Measurements from ENCODE around the gene YOD1. TPM values are rescaled to one million over a fixed set of nuclear protein-coding genes. Genes with fewer than 3 reads are reported as not detected.

The YOD1 gene
- total and polyA plus RNA-seq, 10 of the 15 experiments (the other 5 are each of a cell fraction or from before 2014, with no cell fraction given): 2.1 to 7.9 (median 5.0) TPM

DNA sequence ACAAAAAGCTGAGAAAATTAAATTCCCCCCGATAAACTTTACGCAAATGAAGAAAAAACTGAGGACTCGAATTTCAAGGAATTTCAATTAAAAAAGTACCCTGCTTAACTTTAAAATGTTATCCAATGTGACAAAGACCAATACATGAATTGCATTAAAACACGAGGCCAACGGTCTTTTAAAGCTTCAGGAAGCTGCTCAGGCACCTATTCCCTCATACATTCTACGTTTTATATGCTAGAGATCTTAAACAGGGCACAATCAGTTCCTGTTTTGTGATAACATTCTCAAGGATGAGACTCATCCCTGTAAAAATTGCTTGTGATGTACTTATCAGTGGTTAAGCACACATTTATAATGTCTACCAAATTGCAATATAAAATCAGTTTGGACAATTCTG lies 3.0 kb downstream of the YOD1 start (continued):
- TF ChIP-seq, protein P1, sequence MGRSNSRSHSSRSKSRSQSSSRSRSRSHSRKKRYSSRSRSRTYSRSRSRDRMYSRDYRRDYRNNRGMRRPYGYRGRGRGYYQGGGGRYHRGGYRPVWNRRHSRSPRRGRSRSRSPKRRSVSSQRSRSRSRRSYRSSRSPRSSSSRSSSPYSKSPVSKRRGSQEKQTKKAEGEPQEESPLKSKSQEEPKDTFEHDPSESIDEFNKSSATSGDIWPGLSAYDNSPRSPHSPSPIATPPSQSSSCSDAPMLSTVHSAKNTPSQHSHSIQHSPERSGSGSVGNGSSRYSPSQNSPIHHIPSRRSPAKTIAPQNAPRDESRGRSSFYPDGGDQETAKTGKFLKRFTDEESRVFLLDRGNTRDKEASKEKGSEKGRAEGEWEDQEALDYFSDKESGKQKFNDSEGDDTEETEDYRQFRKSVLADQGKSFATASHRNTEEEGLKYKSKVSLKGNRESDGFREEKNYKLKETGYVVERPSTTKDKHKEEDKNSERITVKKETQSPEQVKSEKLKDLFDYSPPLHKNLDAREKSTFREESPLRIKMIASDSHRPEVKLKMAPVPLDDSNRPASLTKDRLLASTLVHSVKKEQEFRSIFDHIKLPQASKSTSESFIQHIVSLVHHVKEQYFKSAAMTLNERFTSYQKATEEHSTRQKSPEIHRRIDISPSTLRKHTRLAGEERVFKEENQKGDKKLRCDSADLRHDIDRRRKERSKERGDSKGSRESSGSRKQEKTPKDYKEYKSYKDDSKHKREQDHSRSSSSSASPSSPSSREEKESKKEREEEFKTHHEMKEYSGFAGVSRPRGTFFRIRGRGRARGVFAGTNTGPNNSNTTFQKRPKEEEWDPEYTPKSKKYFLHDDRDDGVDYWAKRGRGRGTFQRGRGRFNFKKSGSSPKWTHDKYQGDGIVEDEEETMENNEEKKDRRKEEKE (IDR thresholded peaks at IDR 0.05): no peak
- TF ChIP-seq PML (IDR thresholded peaks at IDR 0.05; ENCODE audit: low read length): no peak
- no peak for TF ChIP-seq LARP7 (IDR thresholded peaks at IDR 0.05)
- no peak for TF ChIP-seq KLF5 (IDR thresholded peaks at IDR 0.05; ENCODE audit: partially characterized antibody)
- TF ChIP-seq SP1 (IDR thresholded peaks at IDR 0.05; ENCODE audit: low read depth, low read length): no peak
- no peak for TF ChIP-seq CBX5 (IDR thresholded peaks at IDR 0.05; ENCODE audit: low read depth)

DNA sequence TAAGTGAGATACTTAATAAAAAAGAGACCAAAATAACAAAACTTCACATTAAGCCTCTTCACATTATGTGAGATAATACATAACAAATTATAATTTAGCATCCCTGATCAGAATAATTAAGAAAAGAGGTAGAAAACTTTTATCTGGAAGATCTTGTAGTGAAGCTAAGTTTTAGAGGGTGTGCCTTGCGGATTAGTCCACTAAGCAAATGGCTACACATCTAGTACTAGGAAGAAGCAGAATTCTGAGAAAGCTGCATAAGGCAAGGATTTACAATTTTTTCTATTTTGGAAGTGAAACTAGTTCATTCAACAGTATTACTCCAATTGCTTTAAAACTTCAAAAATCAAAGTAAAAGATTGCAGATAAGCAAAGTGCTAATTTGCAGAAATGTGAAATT lies 3.5 kb downstream of the YOD1 start:
- peak overlapping the region; percentile 3; the same call in 1 of the 2 replicates for H3K4me2 ChIP-seq (ENCODE audit: control insufficient read depth, insufficient read depth)
- no peak overlapping the region for H3K27ac ChIP-seq (ENCODE audit: control insufficient read depth, insufficient read depth)
- H3K36me3 ChIP-seq (ENCODE audit: control insufficient read depth in 2 of 2, insufficient read depth in 2 of 2, low read length in 1 of 2): peaks cover 0 to 8% of the 10 kb centered on the region in 2 experiments; a peak in 2 of 4 replicates
- WGBS (ENCODE audit: insufficient coverage, insufficient replicate concordance, low lambda C conversion rate, missing lambda C conversion rate): 100% methylated on average over 1 of the region's 1 CpG
- FAIRE-seq: no peak
- SMC1A ChIA-PET (ENCODE audit: uncharacterized antibody, unreplicated experiment): interaction anchor here (0.7 to 7.1 kb wide), 14 partner anchors 8 to 452 kb away, joined by 3 to 66 read pairs (median 4); partner anchors contain the start of gene C1orf116
- intact Hi-C loops (cut with micrococcal nuclease; ENCODE audit: unreplicated experiment): no loop called here
- in situ Hi-C loops (cut with MboI): no loop called here
- no peak overlapping the region for H3K9ac ChIP-seq (ENCODE audit: control insufficient read depth, insufficient read depth, low read length)
- H3K4me1 ChIP-seq (ENCODE audit: control insufficient read depth, insufficient read depth, low read length): peaks cover 11% of the 10 kb centered on the region
- no peak overlapping the region for H2AFZ ChIP-seq (ENCODE audit: control insufficient read depth, low read depth, low read length)
- no peak overlapping the region for H3K4me3 ChIP-seq
- DNase-seq (ENCODE audit: low read depth, low spot score): no peak
- CTCF ChIA-PET: interaction anchor here (0.6 to 9.2 kb wide), 14 partner anchors 10 to 452 kb away, joined by 3 to 131 read pairs (median 8); no protein-coding TSS in a partner anchor
- no peaks in the 10 kb centered on the region for H3K27me3 ChIP-seq (replicated peaks in 1 of 2; ENCODE audit: control insufficient read depth in 2 of 2, insufficient read depth in 2 of 2, low read length in 1 of 2)
- POLR2A ChIA-PET: no interaction called here
- H4K20me1 ChIP-seq (ENCODE audit: control insufficient read depth, insufficient read depth): no peaks in the 10 kb centered on the region
- no peaks in the 10 kb centered on the region; the same call in 2 of the 3 replicates for H3K9me3 ChIP-seq (replicated peaks; ENCODE audit: control insufficient read depth, insufficient read depth, low read length)
- no peak for ATAC-seq
- peaks cover 29% of the 10 kb centered on the region for H3K79me2 ChIP-seq (ENCODE audit: control insufficient read depth, insufficient read depth, low read length)
- RAD21 ChIA-PET (ENCODE audit: unreplicated experiment): interaction anchor here (0.9 to 2.3 kb wide), 6 partner anchors 28 to 451 kb away, joined by 3 to 10 read pairs (median 4); no protein-coding TSS in a partner anchor
- BruUV-seq (replicated peaks): no TSS peak
- TF ChIP-seq HCFC1 (IDR thresholded peaks at IDR 0.05; ENCODE audit: low read length) (no peak), NRF1 (conservative IDR thresholded peaks at IDR 0.05; ENCODE audit: low read depth, low read length) (no peak), HDAC6 (IDR thresholded peaks at IDR 0.05; ENCODE audit: unreplicated experiment) (no peak), CBX5 (IDR thresholded peaks at IDR 0.05; ENCODE audit: low read depth) (no peak), BRCA1 (IDR thresholded peaks at IDR 0.05; ENCODE audit: low read depth, low read length) (no peak), ZBED1 (IDR thresholded peaks at IDR 0.05; ENCODE audit: borderline replicate concordance) (no peak), JUNB (IDR thresholded peaks at IDR 0.05) (no peak), KLF5 (IDR thresholded peaks at IDR 0.05; ENCODE audit: partially characterized antibody) (no peak), ZSCAN29 (IDR thresholded peaks at IDR 0.05) (no peak), POLR2AphosphoS2 (IDR thresholded peaks at IDR 0.05; ENCODE audit: low read depth, low read length) (no peak), IKZF1 (conservative IDR thresholded peaks at IDR 0.05) (no peak), FOXM1 (IDR thresholded peaks at IDR 0.05; ENCODE audit: low read depth, low read length) (no peak), KAT2A (conservative IDR thresholded peaks at IDR 0.05; ENCODE audit: control insufficient read depth, low read depth, low read length) (no peak), SMARCA5 (IDR thresholded peaks at IDR 0.05) (no peak), ZNF384 (IDR thresholded peaks at IDR 0.05; ENCODE audit: borderline replicate concordance, low read depth, low read length) (no peak)
- TF ChIP-seq, protein P2, sequence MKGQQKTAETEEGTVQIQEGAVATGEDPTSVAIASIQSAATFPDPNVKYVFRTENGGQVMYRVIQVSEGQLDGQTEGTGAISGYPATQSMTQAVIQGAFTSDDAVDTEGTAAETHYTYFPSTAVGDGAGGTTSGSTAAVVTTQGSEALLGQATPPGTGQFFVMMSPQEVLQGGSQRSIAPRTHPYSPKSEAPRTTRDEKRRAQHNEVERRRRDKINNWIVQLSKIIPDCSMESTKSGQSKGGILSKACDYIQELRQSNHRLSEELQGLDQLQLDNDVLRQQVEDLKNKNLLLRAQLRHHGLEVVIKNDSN (IDR thresholded peaks at IDR 0.05; ENCODE audit: borderline replicate concordance, extremely low read length, insufficient read depth, low read depth, low read length): no peak
- TF ChIP-seq, protein P3, sequence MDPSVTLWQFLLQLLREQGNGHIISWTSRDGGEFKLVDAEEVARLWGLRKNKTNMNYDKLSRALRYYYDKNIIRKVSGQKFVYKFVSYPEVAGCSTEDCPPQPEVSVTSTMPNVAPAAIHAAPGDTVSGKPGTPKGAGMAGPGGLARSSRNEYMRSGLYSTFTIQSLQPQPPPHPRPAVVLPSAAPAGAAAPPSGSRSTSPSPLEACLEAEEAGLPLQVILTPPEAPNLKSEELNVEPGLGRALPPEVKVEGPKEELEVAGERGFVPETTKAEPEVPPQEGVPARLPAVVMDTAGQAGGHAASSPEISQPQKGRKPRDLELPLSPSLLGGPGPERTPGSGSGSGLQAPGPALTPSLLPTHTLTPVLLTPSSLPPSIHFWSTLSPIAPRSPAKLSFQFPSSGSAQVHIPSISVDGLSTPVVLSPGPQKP (IDR thresholded peaks at IDR 0.05; ENCODE audit: low read depth, low read length): no peak
